Activated naive CD8-positive, alpha-beta T cell treated with anti-CD3 and anti-CD28 coated beads, Interleukin-2, amount 50 U/mL, for 16 hours (primary cell): Measurements from ENCODE around the gene MBD3L5.
"Not testable (repeated sequence)": the region's sequence is repeated elsewhere in the genome, so short reads cannot be mapped to it uniquely, and the experiment has no call there.

Source experiments
- DNase-seq: peaks from one replicate; pipeline ENCODE4 v3.0.0-alpha.2; 2020; ENCODE audit warnings: low read depth, low spot score

MBD3L5 gene

DNA sequence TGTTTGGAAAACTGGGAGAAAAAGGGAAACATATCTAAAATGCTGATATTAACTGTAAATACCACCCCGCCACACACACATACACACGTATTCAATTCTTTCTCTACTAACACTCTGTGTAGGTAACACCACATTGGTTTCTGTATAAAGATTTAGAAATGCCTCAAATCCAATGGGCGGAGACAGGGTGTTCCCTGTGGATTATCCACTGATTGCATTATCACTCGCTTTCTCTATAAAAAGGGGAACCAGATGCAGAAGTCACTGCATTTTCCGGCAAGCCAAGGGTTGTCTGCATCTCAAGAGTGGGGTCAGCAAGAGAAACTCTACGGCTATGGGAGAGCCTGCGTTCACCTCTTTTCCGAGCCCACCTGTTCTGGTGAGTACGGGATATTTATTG lies at the start of gene MBD3L5:
MBD3L5 (plus strand) TSS at position 301 of the 400 bp plus-strand sequence; CDS start at position 335, 34 bp downstream.
- DNase-seq: not testable (repeated sequence)

DNA sequence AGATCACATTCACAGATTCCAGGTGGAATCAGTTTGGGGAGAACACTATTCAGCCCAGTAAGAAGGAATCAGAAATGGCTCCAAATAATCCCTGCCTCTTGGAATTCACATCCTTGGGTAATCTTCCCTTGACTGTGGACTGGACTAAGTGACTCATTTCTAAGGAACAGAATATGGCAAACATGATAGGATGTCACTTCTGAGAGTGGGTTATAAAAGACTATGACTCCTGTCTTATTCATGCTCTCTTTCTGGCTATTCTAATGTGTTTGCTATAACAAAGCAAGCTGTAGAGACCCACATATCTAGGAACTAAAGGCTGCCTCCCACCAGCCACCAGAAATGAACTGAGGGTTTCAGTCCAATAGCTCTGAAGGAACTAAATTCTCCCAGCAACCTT lies 46.9 kb upstream of the MBD3L5 start:
- DNase-seq: no peak

DNA sequence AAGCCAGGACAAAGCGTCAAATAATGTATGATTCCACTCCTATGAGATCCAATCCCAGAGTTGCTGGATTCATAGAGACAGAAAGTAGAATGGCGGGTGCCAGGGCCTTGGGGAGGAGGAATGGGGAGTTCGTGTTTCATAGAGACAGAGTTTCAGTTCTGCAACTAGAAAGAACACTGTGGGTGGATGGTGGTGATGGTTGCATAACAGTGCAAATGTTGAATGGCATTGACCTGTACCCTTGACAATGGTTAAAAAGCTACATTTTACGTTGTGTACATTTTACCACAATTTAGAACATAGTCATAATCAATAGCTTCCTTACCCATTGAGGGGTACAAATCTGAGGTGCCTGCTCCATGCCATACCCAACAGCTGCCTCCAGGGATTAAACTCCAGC lies 42.5 kb upstream of the MBD3L5 start:
- DNase-seq: no peak

DNA sequence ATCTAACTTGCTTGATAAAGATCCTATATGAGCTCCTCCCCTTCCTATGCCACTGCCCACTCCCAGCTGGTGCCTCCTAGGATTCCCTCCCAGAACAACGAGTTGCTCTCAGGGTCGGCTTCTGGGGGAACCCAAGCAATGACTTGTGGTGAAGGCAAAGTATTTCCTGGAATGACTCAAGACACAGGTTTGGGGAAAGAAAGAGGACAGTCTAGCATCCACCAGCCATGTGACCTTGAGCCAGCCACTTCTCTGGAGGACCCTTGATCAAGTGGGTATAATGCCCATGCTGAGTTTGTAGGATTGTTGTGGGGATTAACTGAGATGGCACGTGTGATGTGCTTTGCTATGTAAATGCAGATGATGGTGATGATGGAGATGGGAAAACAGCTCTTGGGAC lies 42.1 kb upstream of the MBD3L5 start:
- no peak for DNase-seq

DNA sequence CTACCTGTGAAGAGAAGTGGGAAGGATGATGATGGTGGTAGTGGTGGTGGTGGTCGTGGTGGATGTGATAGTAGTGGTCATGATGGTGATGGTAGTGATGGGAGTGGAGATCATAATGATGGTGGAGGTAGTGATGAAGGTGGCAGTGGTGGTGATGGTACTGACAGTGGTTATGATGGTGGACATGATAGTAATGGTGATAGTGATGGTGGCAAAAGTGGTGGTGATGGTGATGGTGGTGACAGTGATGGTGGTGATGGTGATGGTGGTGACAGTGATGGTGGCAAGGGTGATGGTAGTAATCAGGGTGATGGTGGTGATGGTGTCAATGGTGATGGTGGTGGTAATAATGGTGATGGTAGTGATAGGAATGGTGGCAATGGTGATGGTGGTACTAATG lies 35.3 kb upstream of the MBD3L5 start:
- no peak for DNase-seq

DNA sequence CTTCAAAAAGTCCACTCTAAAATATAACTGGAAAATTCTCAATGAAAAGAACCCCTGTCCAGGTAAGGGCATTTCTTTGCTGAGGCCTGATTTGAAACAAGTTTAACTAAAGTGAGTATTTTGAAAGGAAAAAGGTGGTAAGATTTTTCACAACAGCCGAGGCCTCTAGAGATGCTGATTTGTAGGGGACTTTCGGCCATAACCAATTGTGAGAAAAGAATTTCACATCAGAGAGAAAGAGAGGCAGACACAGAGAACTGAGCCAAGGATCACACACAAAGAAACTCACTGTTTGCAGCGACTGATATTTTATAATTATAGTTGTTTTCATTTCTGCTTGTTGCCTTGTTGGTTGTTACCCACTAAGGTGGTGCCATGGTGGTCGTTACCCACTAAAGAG lies 33.6 kb upstream of the MBD3L5 start:
- no peak for DNase-seq

DNA sequence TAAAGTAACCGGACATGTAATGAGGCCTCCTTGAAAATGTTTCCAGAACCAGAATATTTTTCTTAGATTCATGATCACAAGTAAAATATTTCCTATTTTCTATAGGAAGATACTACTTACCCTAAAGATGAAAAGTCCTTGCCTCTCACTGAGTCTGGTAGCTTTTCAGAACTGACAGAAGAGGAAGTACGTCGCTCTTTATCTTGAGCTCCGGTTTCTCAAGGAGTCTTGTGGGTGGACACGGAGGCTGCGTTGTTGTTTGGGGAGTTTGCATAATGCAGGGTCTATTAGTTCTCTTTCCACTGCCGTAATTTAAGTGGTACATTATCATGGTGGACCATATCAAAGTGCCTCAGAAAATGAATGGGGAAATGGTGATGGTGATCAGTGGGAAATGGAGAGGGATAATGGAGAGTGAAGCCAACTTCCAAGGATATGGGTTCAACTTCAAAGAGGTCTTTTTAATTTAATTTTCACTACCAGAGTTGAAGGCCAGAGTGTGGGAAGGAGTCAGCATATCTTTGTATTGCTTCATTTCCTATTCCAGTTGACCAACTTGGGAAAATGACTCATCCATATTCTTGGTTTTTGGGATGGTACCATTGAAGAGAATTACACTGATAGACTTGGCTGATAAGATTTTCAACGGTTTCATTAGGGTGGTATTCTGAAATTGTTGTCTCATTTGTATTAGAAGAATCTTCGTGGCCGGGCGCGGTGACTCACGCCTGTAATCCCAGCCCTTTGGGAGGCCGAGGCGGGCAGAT lies 32.5 kb upstream of the MBD3L5 start:
- no peak for DNase-seq

DNA sequence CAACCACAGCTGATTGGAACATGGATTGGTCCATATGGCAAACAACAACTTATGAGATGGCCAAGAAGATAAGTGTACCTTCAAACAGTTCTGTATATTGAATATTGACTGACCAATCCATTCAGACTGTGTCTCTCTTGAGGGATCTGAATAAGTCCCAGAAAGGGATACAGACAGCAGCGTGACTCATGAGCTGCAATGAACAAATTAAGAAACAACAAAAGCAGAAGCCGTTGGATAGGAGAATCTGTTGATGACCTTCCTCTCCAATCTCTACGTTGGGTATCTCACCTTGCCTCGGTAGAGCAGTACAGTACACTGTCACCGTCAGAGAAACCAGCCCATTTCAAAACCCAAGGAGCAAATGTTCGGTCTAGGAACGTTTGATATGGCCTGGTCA lies 30.4 kb upstream of the MBD3L5 start:
- no peak for DNase-seq

DNA sequence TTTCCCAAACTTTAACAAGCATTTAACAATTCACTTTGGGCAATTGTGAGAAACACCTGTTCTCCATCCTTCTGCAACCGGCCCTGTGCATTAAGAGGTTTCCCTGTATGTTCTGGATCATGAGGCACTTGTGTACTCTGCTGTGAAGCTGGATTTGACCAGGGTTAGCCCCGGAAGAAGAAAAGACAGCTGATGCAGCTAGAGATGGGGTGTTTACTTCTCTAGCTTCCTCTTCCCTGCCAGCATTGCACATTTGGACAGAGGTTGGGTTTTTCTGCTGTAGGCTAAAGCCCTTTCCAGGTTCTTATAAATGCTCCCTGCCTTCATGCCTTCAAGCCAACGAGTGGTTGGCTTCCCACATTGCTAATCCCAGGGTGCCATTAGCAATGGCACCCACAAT lies 30.0 kb upstream of the MBD3L5 start:
- no peak for DNase-seq

DNA sequence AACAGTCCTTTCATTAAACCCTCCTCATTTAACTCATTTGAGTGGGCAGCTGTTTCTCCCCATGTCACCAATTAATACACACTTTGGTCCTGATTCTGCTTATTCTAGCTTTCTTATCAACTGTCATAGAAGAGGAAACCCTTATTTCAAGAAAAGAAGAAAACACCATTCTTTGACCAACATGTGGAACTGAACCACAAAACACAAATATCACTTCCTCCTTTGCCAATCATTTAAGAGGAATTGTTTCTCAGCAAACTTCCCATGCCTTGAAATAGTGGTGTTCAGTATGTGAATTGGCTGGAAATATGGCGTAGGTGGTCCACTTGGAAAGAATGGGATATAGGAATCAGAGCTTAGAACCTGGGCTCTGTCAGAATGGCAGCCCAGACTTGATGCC lies 29.6 kb upstream of the MBD3L5 start:
- DNase-seq: no peak

DNA sequence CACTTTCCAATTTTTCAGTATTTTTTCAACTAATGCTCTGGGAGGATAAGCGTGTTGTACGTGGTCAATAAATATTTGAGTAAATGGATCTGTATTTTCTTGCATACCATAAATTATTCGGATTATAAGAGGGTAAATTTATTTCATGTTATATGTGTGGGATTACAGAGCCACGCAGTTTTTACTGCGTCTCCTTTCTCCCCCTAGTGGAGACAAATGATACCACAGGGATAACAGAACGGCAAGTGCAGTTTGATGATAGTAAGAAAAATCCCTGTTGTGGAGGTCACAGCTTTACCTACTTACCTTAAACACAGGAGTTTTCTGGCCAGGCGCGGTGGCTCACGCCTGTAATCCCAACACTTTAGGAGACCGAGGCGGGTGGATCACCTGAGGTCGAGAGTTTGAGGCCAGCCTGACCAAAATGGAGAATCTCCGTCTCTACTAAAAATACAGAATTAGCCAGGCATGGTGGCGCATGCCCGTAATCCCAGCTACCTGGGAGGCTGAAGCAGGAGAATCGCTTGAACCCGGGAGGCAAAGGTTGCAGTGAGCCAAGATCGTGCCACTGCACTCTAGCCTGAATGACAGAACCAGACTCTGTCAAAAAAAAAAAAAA lies 26.0 kb upstream of the MBD3L5 start:
- no peak for DNase-seq

DNA sequence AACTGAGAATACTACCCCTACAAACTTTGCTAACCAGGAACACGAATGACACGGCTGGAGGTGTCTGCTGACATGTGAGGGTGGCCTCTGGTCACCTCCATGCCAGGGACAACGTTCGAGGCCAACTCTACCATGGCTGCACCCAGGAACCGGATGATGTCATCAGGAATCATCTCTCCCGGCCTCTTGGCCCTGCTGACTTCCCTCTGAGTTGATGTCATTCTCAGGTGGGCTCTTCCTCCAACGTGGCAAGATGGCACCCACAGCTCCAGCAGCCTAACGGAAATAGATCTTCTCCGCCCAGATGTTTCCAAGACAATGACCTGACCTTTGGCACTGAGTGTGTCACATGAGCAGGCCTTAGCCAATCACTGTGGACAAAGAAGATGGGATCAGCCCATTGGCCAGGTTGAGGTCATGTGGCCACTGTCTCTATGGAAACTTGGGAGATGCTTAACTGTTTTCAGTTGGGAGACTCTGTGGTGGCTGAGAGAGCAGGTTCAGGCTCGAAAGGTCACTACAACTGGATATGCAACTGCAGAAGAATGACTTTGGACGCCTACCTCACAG lies 24.2 kb upstream of the MBD3L5 start:
- DNase-seq: no peak

DNA sequence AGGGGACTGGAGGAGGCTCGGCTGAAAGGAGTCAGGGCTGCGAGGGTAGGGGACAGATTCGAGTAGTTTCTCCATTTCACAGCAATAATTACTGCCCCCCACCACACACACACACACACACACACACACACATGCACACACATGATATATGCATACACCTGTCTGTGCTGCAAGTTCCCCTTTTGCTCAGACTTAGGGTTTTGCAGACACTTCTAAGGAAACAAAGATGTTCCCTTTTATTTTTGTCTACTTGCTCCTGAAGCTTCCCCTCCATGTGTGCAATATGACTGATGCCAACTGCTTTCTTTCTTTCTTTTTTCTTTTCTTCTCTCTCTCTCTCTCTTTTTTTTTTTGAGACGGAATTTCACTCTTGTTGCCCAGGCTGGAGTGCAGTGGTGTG lies 22.5 kb upstream of the MBD3L5 start:
- DNase-seq: no peak

DNA sequence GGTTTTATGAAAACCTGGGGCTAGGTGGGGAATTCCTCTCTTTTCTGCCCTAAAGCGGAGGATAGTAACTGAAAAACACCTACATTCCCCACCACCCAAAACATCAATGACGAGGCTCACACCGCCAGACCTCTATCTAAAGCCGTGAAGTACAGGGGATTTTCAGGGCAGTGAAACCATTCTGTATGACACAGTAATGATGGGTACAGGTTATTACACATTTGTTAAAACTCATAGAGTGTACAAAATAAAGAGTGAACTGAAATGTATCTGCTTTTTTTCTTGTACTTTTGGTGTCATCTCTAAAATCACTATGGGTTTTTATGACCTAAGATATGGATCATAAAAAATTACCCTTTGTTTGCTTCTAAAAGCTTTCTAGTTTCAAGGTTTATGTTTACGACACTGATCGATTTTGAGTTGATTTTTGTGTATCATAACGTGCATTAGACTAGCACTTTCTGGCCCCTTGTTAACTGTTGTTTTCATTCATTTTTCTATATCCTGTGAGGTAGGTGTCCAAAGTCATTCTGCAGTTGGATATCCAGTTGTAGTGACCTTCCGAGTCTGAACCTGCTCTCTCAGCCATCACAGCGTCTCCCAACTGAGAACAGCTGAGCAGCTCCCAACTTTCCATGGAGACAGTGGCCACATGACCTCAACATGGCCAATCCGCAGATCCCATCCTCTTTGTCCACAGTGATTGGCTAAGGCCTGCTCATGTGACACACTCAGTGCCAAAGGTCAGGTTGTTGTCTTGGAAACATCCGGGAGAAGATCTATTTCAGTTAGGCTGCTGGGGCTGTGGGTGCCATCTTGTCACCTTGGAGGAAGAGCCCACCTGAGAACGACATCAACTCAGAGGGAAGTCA lies 19.4 kb upstream of the MBD3L5 start:
- no peak for DNase-seq

DNA sequence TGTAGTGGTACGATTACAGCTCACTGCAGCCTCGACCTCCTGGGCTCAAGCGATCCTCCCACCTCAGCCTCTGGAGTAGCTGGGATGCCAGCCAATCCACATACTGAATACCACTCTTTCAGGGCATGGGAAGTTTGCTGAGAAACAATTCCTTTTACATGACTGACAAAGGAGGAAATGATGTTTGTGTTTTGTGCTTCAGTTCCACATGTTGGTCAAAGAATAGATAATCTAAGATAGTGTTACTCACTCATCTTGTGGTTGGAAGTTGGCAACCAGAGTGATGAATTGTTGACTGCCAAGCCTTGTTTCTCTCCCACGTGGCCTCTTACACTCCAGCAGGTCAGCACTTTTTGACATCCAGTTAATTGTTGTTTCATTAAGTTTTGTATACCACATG lies 16.7 kb upstream of the MBD3L5 start:
- no peak for DNase-seq

DNA sequence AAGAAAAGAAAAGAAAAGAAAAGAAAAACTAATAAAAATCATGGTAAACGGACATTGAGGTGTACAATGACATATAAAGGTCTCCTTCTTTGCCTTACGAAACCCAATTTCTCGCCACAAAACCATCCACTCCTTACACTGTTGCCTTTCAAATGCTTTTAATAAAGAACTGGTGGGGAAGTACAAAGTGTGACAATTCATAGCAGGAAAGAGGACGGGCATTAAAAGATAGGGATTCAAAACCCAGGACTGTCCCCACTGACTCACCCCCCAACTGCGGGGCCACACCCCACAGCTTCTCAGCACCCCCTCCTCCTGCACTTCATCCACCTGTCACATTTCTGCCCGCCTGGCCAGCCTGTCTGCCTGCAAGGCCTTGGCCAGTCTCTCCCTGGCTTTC lies 11.6 kb upstream of the MBD3L5 start:
- DNase-seq: no peak

DNA sequence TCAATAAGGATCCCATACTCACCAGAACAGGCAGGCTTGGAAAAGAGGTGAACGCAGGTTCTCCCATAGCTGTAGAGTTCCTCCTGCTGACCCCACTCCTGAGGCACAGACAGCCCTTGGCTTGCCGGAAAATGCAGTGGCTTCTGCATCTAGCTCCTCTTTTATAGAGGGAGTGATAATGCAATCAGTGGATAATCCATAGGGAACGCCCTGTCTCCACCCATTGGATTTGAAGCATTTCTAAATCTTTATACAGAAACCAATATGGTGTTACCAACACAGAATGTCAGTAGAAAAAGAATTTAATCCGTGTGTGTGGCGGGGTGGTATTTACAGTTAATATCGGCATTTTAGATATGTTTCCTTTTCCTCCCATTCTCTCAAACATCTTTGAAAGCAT lies 9.0 kb upstream of the MBD3L5 start, which contains the start of gene MBD3L2B:
MBD3L2B (minus strand) TSS at position 101 of the 400 bp plus-strand sequence; CDS start at position 67, 34 bp downstream.
- not testable (repeated sequence) for DNase-seq

DNA sequence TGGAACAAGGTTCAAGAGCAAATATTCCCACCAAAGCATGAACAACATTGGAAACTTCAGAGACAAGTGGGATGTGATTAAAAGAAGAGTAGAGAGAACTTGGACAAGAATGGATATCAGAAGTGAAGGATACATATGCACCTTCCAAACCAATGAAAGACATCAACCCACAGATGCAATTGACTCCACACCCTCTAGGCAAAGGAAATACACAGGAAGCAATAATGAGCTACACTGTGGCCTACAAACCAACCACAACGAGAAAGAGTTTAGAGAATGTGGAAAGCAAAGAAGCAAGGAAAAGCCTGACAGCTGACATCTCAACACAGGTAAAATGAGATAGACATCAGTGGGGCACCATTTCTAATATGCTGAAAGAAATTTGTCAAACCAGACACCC lies 1.6 kb upstream of the MBD3L5 start:
- not testable (repeated sequence) for DNase-seq

DNA sequence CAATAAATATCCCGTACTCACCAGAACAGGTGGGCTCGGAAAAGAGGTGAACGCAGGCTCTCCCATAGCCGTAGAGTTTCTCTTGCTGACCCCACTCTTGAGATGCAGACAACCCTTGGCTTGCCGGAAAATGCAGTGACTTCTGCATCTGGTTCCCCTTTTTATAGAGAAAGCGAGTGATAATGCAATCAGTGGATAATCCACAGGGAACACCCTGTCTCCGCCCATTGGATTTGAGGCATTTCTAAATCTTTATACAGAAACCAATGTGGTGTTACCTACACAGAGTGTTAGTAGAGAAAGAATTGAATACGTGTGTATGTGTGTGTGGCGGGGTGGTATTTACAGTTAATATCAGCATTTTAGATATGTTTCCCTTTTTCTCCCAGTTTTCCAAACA lies 9.7 kb downstream of the MBD3L5 start, which contains the start of gene MBD3L4:
MBD3L4 (minus strand) TSS at position 101 of the 400 bp plus-strand sequence; CDS start at position 66, 35 bp downstream.
- DNase-seq: not testable (repeated sequence)

DNA sequence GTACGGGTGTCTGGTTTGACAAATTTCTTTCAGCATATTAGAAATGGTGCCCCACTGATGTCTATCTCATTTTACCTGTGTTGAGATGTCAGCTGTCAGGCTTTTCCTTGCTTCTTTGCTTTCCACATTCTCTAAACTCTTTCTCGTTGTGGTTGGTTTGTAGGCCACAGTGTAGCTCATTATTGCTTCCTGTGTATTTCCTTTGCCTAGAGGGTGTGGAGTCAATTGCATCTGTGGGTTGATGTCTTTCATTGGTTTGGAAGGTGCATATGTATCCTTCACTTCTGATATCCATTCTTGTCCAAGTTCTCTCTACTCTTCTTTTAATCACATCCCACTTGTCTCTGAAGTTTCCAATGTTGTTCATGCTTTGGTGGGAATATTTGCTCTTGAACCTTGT lies 11.2 kb downstream of the MBD3L5 start:
- not testable (repeated sequence) for DNase-seq

DNA sequence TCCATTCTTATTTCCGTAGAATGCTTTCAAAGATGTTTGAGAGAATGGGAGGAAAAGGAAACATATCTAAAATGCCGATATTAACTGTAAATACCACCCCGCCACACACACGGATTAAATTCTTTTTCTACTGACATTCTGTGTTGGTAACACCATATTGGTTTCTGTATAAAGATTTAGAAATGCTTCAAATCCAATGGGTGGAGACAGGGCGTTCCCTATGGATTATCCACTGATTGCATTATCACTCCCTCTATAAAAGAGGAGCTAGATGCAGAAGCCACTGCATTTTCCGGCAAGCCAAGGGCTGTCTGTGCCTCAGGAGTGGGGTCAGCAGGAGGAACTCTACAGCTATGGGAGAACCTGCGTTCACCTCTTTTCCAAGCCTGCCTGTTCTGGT lies 18.6 kb downstream of the MBD3L5 start, which contains the start of gene MBD3L2:
MBD3L2 (plus strand) TSS at position 301 of the 400 bp plus-strand sequence; CDS start at position 354, 53 bp downstream.
- DNase-seq: not testable (repeated sequence)

DNA sequence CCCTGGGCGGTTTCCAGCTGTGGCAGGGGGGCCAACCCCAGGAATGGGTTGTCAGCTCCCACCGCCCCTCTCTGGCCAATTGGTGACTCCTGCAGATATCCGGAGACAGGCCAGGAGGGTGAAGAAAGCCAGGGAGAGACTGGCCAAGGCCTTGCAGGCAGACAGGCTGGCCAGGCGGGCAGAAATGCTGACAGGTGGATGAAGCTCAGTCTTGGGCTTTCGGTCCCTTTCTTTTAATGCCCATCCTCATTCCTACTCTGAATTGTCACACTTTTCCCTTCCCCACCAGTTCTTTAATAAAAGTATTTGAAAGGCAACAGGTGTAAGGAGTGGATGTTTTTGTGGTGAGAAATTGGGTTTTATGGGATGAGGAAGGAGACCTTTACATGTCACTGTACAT lies 21.0 kb downstream of the MBD3L5 start:
- DNase-seq: not testable (repeated sequence)
